Ovary (tissue), 3 donors: ENCODE data around the gene ISYNA1.

ENCODE experiments used
- EP300 ChIP-seq: sonication (generic); formaldehyde crosslinking; IDR thresholded peaks from one replicate; pipeline ENCODE4 v1.6.1; 2017; ENCODE audit warnings: antibody characterized with exemption
- POLR2A ChIP-seq: fragments of 450-650 bp; IDR thresholded peaks from one replicate; pipeline ENCODE4 v1.6.1; 2017; ENCODE audit warnings: antibody characterized with exemption, mild to moderate bottlenecking, moderate library complexity
- TF ChIP-seq, protein P1 (sequence below), 3 donors: fragments of 450-650 bp in 2 of 3; fragments of 200-600 bp in 1 of 3; IDR thresholded peaks; one replicate each; pipeline versions ENCODE4 v1.5.1 to v1.8.0; 2016 to 2022; ENCODE audit warnings: antibody characterized with exemption in 3 of 3, mild to moderate bottlenecking in 1 of 3
- donor health status: DM: no; HTN: no; CAD: no.

- TF ChIP-seq, protein P1, sequence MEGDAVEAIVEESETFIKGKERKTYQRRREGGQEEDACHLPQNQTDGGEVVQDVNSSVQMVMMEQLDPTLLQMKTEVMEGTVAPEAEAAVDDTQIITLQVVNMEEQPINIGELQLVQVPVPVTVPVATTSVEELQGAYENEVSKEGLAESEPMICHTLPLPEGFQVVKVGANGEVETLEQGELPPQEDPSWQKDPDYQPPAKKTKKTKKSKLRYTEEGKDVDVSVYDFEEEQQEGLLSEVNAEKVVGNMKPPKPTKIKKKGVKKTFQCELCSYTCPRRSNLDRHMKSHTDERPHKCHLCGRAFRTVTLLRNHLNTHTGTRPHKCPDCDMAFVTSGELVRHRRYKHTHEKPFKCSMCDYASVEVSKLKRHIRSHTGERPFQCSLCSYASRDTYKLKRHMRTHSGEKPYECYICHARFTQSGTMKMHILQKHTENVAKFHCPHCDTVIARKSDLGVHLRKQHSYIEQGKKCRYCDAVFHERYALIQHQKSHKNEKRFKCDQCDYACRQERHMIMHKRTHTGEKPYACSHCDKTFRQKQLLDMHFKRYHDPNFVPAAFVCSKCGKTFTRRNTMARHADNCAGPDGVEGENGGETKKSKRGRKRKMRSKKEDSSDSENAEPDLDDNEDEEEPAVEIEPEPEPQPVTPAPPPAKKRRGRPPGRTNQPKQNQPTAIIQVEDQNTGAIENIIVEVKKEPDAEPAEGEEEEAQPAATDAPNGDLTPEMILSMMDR (IDR thresholded peaks at IDR 0.05), result peak in 2 of 3 donors; percentile 9 to 10
- no peak for TF ChIP-seq EP300
- no peak for TF ChIP-seq POLR2A
These were observed 12.2 kb downstream of the ISYNA1 start for GRCh38 chr19:18425515-18426415.
